HFFc6 (cell line): ENCODE measurements around the gene GRAMD1A. TPM values are rescaled to one million over a fixed set of nuclear protein-coding genes. Genes with fewer than 3 reads are reported as not detected.

ENCODE experiments used
- DNase-seq: peaks from one replicate; pipeline ENCODE4 v3.0.0-alpha.2; 2018
- H3K27ac Mint-ChIP-seq: 2 replicates; pipeline ENCODE4 v1.8.0; 2020; ENCODE audit warnings: mild to moderate bottlenecking, mixed read lengths
- H3K27me3 Mint-ChIP-seq: 2 replicates; pipeline ENCODE4 v1.8.0; 2021; ENCODE audit warnings: mild to moderate bottlenecking, moderate library complexity, mixed read lengths; ENCODE audit not compliant: insufficient read depth
- H3K36me3 Mint-ChIP-seq: 2 replicates; pipeline ENCODE4 v1.8.0; 2021; ENCODE audit warnings: low read depth, mixed read lengths
- H3K4me1 Mint-ChIP-seq: 2 replicates; pipeline ENCODE4 v1.8.0; 2020; ENCODE audit warnings: low read depth, mixed read lengths
- H3K4me3 Mint-ChIP-seq: 2 replicates; pipeline ENCODE4 v1.8.0; 2020; ENCODE audit warnings: mild to moderate bottlenecking, moderate library complexity, mixed read lengths
- H3K9me3 Mint-ChIP-seq: 2 replicates; pipeline ENCODE4 v1.8.0; 2020; ENCODE audit warnings: mild to moderate bottlenecking, mixed read lengths
- total RNA-seq, 6 experiments: library from RNA; stranded (reverse); fragmentation: NEBNext Ultra II Directional; extraction: Animal tissue kit (Norgen Biotek cat#: 25700); gene quantifications; 2 replicates in 1 of 6; 3 replicates in 5 of 6; pipeline ENCODE4 v1.2.3, GENCODE V29; 2021
- TF ChIP-seq, protein P1 (sequence below): fragments of 200-600 bp; sonication (generic); IDR thresholded peaks from 2 replicates; pipeline ENCODE4 v1.5.0; 2021; ENCODE audit warnings: antibody characterized with exemption, mild to moderate bottlenecking

The GRAMD1A gene
- total RNA-seq, 6 experiments from 2014 or later = 48.2 to 51.3 (median 50.0) TPM

GRCh38 chr19:35041548-35042055 is 41.5 kb downstream of the GRAMD1A start, which contains the start of gene HPN:
Gene HPN, plus strand, starts transcription at chr19:35041721. Its CDS starts 786 bp downstream, at chr19:35042507.
- Mint-ChIP-seq H3K27ac (no peak within 1 kb of the TSS), H3K27me3 (peaks cover 15% of the 10 kb centered on the region), H3K36me3 (no peaks in the 10 kb centered on the region), H3K4me3 (no peak within 1 kb of the TSS), H3K9me3 (no peaks in the 10 kb centered on the region), H3K4me1 (peaks cover 8% of the 10 kb centered on the region)
- TF ChIP-seq, protein P1, sequence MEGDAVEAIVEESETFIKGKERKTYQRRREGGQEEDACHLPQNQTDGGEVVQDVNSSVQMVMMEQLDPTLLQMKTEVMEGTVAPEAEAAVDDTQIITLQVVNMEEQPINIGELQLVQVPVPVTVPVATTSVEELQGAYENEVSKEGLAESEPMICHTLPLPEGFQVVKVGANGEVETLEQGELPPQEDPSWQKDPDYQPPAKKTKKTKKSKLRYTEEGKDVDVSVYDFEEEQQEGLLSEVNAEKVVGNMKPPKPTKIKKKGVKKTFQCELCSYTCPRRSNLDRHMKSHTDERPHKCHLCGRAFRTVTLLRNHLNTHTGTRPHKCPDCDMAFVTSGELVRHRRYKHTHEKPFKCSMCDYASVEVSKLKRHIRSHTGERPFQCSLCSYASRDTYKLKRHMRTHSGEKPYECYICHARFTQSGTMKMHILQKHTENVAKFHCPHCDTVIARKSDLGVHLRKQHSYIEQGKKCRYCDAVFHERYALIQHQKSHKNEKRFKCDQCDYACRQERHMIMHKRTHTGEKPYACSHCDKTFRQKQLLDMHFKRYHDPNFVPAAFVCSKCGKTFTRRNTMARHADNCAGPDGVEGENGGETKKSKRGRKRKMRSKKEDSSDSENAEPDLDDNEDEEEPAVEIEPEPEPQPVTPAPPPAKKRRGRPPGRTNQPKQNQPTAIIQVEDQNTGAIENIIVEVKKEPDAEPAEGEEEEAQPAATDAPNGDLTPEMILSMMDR = no peak
- no peak for DNase-seq

GRCh38 chr19:35042056-35042730 is 42.1 kb downstream of the GRAMD1A start:
- H3K4me3 Mint-ChIP-seq = no peak overlapping the region

DNA sequence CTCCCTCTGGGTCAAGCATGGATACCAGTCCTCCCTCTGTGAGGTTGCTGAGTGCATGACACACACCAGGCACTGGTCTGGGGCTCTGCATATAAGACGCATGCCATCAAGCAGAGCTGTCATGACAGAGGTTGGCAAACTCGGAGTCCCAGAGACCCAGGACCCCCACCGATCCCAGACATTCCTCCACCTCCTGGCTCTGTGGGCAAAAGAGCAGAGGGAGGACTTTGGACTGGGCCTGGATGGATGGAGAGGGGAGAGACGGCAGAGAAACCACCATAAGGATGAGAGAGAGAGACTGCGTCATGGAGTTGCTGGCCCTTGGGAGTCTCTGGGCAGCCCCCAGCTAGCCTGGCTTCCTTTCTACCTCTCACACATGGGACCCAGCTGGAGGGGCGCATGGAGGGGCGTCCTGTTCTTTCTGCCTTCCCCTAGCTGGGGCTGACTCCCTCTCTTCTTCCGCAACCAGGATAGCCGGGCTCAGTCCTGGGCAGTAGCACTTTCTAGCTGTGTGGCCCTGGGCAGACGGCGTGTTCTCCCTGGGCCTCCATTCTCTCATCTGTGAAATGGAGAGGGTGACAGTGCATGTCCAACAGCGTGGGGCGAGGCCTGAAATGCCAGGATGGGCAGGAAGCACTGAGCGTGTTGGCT is 43.0 kb downstream of the GRAMD1A start:
- Mint-ChIP-seq H3K36me3 (no peaks in the 10 kb centered on the region), H3K9me3 (no peaks in the 10 kb centered on the region), H3K27me3 (peaks cover 15% of the 10 kb centered on the region), H3K4me3 (no peak overlapping the region), H3K4me1 (peaks cover 4% of the 10 kb centered on the region), H3K27ac (no peak overlapping the region)
- TF ChIP-seq, protein P1 = no peak
- DNase-seq = no peak

More at GRCh38 chr19:35042056-35042730, 42.1 kb downstream of the GRAMD1A start:
- Mint-ChIP-seq H3K9me3 (no peaks in the 10 kb centered on the region), H3K27ac (no peak overlapping the region), H3K36me3 (no peaks in the 10 kb centered on the region), H3K27me3 (peaks cover 15% of the 10 kb centered on the region), H3K4me1 (peaks cover 8% of the 10 kb centered on the region)
- DNase-seq = no peak
- TF ChIP-seq, protein P1 = no peak

GRCh38 chr19:35043906-35044305 is 43.8 kb downstream of the GRAMD1A start:
- TF ChIP-seq, protein P1 = no peak
- peaks cover 15% of the 10 kb centered on the region for H3K27me3 Mint-ChIP-seq
- no peak overlapping the region for H3K4me3 Mint-ChIP-seq
- no peak overlapping the region for H3K27ac Mint-ChIP-seq
- no peak for DNase-seq
- H3K36me3 Mint-ChIP-seq = no peaks in the 10 kb centered on the region
- H3K9me3 Mint-ChIP-seq = no peaks in the 10 kb centered on the region
- H3K4me1 Mint-ChIP-seq = no peaks in the 10 kb centered on the region

DNA sequence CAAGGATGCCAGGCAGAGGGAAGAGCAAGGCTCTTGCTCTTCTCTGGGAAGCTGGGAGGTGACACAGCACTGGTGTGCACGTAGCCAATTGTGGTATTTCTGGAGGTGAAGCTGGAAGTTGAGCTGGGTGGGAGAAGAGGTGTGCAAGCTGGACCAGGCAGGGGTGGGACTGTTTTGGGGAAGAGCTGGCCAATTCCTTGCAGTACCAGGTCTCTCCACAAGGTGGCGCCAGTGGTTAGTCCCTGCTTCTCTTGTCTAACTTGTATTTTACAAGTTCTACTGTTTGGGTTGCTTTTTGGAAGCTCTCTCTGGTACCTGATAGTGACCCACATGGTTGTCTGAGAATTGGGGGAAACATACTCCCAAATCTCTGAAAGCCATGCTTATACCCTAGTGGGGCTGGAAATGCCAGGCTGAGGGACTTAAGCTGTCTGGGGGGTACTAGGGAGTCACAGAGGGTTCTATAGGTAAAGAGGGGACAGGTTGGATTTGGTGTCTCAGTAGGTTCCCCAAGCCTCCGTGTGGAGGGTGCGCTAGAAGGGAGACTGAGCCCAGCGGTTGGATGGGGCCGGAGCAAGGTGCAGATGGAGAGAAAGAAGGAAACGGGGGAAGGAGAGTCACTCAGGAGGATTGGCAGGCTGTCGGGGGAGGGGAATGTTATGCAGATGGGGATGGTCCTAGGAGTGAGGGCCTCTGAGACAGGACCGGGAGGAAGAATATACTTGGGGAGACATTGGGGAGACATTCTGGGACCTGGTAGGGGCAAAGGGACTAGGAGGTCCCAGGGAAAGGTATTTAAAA is 44.4 kb downstream of the GRAMD1A start:
- Mint-ChIP-seq H3K4me3 (no peak overlapping the region), H3K27me3 (peaks cover 15% of the 10 kb centered on the region), H3K27ac (no peak overlapping the region), H3K36me3 (no peaks in the 10 kb centered on the region), H3K9me3 (no peaks in the 10 kb centered on the region), H3K4me1 (no peaks in the 10 kb centered on the region)
- peak; percentile 48 for DNase-seq
- TF ChIP-seq, protein P1 = peak; percentile 100
